Stomach smooth muscle (tissue), 2 donors: ENCODE measurements around the gene ITCH.
"Not testable (repeated sequence)": the region's sequence is repeated elsewhere in the genome, so short reads cannot be mapped to it uniquely, and the experiment has no call there.

Experiments used
- H3K27ac ChIP-seq: one replicate; pipeline ENCODE4 v1.7.0; 2013; ENCODE audit warnings: mild to moderate bottlenecking, low read length, inconsistent platforms
- H3K27me3 ChIP-seq, 2 donors: one replicate each; pipeline ENCODE4 v1.7.0; 2013; ENCODE audit warnings: low read length in 2 of 2; ENCODE audit not compliant: insufficient read depth in 2 of 2, control insufficient read depth in 1 of 2
- H3K36me3 ChIP-seq, 2 donors: one replicate each; pipeline ENCODE4 v1.7.0; 2013; ENCODE audit warnings: low read length in 2 of 2; ENCODE audit not compliant: control insufficient read depth in 2 of 2, insufficient read depth in 2 of 2
- H3K4me1 ChIP-seq: one replicate; pipeline ENCODE4 v1.7.0; 2013; ENCODE audit warnings: low read length; ENCODE audit not compliant: control insufficient read depth, insufficient read depth
- H3K4me3 ChIP-seq, 2 donors: one replicate each; pipeline ENCODE4 v1.7.0; 2013; ENCODE audit warnings: low read length in 2 of 2
- H3K9ac ChIP-seq, 2 donors: one replicate each; pipeline ENCODE4 v1.7.0; 2013; ENCODE audit warnings: low read length in 2 of 2, mild to moderate bottlenecking in 1 of 2
- H3K9me3 ChIP-seq, 2 donors: one replicate each; pipeline ENCODE4 v1.7.0; 2013; ENCODE audit warnings: low read length in 2 of 2; ENCODE audit not compliant: control insufficient read depth in 2 of 2
- donor health status: healthy.
- donor health status: Pancreatic carcinoma.

Gene ITCH

DNA sequence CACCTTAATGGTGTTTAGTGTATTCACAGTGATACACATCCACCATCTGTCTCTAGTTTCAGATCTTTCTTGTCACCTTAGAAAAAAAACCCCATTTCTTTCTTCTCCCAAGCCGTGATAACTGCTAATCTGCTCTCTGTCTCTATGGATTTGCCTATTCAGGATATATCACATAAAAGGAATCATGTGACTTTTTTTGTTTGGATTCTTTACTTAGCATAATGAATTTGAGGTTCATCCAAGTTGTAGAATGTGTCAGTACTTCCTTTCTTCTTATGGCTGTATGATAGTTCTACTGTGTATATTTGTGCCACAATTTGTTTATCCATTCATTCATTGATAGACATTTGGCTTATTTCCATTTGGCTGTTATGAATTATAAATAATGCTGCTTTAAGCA, 57.1 kb downstream of the ITCH start:
- Histone ChIP-seq H3K36me3 (peaks cover 11 to 17% of the 10 kb centered on the region in 2 donors), H3K4me1 (no peaks in the 10 kb centered on the region), H3K9ac (no peak overlapping the region), H3K27me3 (no peaks in the 10 kb centered on the region), H3K9me3 (no peaks in the 10 kb centered on the region), H3K4me3 (no peak overlapping the region), H3K27ac (no peak overlapping the region)

DNA sequence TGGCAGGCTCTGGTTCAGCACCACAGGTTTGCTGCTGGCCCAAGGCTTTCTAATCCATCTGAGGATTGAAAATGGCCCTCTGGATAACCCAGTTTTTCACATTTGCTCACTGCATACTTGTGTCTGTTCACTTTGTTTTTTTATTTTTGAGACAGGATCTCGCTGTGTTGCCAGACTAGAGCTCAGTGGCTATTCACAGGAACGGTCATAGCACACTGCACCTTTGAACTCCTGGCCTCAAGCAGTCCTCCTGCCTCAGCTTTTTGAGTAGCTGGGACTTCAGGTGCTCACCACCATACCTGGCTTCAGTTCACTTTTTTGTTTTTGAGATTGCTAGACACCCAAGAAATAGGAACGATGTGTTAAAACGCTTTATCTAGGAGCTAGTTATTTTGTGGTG, 57.9 kb downstream of the ITCH start:
- Histone ChIP-seq H3K27ac (no peak overlapping the region), H3K36me3 (peaks cover 15 to 21% of the 10 kb centered on the region in 2 donors), H3K27me3 (no peaks in the 10 kb centered on the region), H3K4me3 (no peak overlapping the region), H3K9ac (no peak overlapping the region), H3K9me3 (no peaks in the 10 kb centered on the region), H3K4me1 (no peaks in the 10 kb centered on the region)

DNA sequence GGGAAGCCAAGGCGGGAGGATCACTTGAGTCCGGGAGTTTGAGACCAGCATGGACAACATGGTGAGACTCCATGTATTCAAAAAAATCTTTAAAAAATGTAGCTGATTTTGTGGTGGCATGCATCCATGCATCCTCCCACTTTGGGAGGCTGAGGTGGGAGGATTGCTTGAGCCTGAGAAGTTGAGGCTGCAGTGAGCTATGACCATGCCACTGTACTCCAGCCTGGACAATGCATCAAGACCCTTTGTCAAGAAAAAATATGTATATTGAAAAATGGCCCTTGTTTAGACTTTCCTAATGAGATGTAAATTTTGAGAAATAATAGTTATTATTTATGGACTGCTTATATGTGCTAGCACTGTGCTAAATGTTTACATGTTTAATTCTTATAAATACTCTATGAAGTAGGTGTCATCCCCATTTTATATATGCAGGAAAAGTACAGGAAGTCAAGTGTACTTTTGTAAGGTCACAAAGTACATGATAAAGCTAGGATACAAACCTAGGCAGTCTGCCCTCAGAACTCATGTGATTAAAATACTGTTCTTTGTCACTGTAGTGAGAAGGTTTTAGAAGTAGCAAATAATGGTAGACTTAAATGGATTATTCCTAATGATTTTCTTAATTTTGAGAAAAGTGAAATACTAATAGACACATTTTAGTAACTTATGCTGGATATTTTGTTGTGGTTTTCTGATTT, 58.8 kb downstream of the ITCH start:
- H3K4me1 ChIP-seq = no peaks in the 10 kb centered on the region
- no peak overlapping the region for H3K4me3 ChIP-seq
- no peak overlapping the region for H3K9ac ChIP-seq
- peaks cover 19 to 26% of the 10 kb centered on the region in 2 donors for H3K36me3 ChIP-seq
- no peaks in the 10 kb centered on the region for H3K27me3 ChIP-seq
- H3K9me3 ChIP-seq = no peaks in the 10 kb centered on the region
- H3K27ac ChIP-seq = no peak overlapping the region

DNA sequence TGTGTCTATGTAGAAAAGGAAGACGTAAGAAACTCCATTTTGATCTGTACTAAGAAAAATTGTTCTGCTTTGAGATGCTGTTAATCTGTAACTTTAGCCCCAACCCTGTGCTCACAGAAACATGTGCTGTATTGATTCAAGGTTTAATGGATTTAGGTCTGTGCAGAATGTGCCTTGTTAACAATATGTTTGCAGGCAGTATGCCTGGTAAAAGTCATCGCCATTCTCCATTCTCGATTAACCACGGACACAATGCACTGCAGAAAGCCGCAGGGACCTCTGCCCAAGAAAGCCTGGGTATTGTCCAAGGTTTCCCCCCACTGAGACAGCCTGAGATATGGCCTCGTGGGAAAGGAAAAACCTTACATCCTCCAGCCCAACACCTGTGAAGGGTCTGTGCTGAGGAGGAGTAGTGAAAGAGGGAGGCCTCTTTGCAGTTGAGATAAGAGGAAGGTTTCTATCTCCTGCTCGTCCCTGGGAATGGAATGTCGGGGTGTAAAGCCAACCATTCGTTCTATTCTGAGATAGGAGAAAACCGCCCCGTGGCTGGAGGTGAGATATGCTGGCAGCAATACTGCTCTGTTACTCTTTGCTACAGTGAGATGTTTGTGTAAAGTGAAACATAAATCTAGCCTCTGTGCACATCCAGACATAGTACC, 62.1 kb downstream of the ITCH start:
- not testable (repeated sequence) for H3K27ac ChIP-seq, H3K4me3 ChIP-seq, H3K9ac ChIP-seq, H3K27me3 ChIP-seq, H3K4me1 ChIP-seq, H3K9me3 ChIP-seq
- peaks cover 17 to 21% of the 10 kb centered on the region in 2 donors for H3K36me3 ChIP-seq

DNA sequence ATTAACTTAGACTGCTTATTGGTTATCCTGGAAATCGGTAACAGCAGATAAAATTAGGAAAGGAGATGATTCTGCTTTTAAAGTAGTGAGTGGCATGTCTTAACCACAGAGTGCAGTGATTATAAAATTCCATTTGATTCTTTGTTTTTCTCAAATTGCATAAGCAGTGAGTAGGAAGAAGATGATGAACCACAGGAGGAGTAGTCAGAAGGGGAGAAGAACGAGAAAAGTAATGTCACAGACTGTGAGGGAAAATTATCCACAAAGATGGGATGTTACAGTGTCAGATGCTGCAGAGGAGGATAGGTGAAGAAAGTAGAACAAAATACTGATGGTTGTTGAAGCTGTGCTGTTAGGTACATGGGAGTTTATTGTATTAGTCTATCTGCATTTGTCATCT, 63.0 kb downstream of the ITCH start:
- H3K27me3 ChIP-seq = no peaks in the 10 kb centered on the region
- no peaks in the 10 kb centered on the region for H3K9me3 ChIP-seq
- no peaks in the 10 kb centered on the region for H3K4me1 ChIP-seq
- H3K36me3 ChIP-seq = peaks cover 16 to 20% of the 10 kb centered on the region in 2 donors
- H3K4me3 ChIP-seq = no peak overlapping the region
- H3K9ac ChIP-seq = no peak overlapping the region
- H3K27ac ChIP-seq = no peak overlapping the region

DNA sequence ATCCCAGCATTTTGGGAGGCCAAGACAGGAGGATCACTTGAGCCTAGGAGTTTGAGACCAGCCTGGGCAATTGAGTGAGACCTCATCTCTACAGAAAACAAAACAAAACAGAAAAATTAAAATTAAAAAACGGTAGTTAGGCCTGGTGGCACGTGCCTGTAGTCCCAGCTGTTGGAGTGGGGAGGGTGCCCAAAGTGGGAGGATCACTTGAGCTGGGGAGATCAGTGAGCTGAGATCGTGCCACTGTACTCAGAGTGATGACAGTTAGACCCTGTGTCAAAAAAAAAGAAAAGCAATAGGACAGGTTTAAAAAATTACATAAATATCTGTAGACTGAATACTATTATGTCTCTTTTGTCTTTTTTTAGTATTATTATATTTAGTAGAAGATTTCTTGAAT, 64.3 kb downstream of the ITCH start:
- H3K9ac ChIP-seq = no peak overlapping the region
- peaks cover 12 to 15% of the 10 kb centered on the region in 2 donors for H3K36me3 ChIP-seq
- H3K27ac ChIP-seq = no peak overlapping the region
- no peaks in the 10 kb centered on the region for H3K4me1 ChIP-seq
- H3K27me3 ChIP-seq = no peaks in the 10 kb centered on the region
- H3K4me3 ChIP-seq = no peak overlapping the region
- H3K9me3 ChIP-seq = no peaks in the 10 kb centered on the region

DNA sequence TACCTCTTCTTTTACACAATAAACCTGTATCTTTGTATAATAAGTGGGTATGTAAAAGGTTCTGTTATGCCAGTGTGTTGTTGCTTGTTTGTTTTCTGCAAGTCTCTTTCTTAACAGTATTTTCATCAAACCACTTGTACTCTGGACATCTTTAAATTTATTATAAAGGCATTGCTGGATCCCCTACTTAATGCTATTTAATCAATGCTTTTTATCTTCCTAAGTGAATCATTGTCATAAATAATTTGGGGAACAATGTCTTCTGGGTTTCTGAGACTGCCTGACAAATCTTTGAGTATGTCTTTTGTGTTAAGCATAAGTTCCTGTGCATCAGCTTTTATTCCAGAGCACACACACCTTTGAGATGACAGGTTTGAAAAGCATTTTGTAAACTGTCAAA, 64.7 kb downstream of the ITCH start:
- Histone ChIP-seq H3K4me3 (no peak overlapping the region), H3K27me3 (no peaks in the 10 kb centered on the region), H3K9ac (no peak overlapping the region), H3K9me3 (no peaks in the 10 kb centered on the region), H3K27ac (no peak overlapping the region), H3K4me1 (no peaks in the 10 kb centered on the region), H3K36me3 (peaks cover 12 to 15% of the 10 kb centered on the region in 2 donors)

DNA sequence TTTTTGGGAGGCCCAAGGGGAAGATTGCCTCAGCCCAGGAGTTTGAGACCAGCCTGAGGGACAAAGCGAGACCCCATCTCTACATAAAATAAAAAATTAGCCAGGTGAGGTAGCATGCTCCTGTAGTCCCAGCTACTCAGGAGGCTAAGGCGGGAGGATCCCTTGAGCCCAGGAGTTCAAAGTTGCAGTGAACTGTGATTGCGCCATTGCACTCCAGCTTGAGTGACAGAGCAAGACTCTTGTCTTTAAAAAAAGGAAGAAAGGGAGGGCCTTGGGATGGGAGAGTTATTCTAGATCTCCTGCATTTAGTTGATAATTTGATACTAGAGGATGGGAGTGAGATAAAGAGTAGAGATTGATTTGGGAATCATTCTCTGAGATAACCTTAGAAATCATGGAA, 68.1 kb downstream of the ITCH start:
- no peaks in the 10 kb centered on the region for H3K27me3 ChIP-seq
- no peak overlapping the region for H3K4me3 ChIP-seq
- H3K9ac ChIP-seq = no peak overlapping the region
- peaks cover 3 to 5% of the 10 kb centered on the region in 2 donors for H3K36me3 ChIP-seq
- no peaks in the 10 kb centered on the region for H3K4me1 ChIP-seq
- H3K27ac ChIP-seq = no peak overlapping the region
- H3K9me3 ChIP-seq = no peaks in the 10 kb centered on the region

DNA sequence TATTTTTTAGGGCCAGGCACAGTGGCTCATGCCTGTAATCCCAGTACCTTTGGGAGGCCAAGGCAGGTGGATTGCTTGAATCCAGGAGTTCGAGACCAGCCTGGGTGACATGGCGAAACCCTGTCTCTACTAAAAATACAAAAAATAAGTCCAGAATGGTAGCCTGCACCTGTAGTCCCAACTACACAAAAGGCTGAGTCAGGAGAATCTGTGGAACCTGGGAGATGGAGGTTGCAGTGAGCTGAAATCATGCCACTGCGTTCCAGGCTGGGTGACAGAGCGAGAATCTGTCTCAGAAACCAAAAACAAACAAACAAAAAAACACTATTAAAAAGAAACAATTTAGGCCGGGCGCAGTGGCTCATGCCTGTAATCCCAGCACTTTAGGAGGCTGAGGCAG, 69.6 kb downstream of the ITCH start:
- not testable (repeated sequence) for H3K9me3 ChIP-seq, H3K4me3 ChIP-seq, H3K27me3 ChIP-seq, H3K9ac ChIP-seq, H3K4me1 ChIP-seq, H3K36me3 ChIP-seq, H3K27ac ChIP-seq

DNA sequence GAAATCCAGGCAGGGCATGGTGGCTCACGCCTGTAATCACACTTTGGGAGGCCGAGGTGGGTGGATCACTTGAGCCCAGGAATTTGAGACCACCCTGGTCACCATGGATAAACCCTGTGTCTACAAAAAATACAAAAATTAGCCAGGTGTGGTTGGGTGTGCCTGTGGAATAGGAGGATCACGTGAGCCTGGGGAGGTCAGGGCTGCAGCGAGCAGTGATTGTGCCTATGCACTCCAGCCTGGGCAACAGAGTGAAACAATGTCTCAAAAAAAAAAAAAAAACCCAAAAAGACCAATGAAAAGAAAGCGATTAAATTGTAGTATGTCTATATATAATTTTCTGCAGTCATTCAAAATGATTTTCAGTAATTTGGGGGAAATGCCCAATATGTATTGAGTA, 70.3 kb downstream of the ITCH start:
- Histone ChIP-seq H3K9me3 (no peaks in the 10 kb centered on the region), H3K9ac (no peak overlapping the region), H3K4me3 (no peak overlapping the region), H3K27ac (no peak overlapping the region), H3K4me1 (no peaks in the 10 kb centered on the region), H3K27me3 (no peaks in the 10 kb centered on the region), H3K36me3 (peaks cover 1 to 5% of the 10 kb centered on the region in 2 donors)

DNA sequence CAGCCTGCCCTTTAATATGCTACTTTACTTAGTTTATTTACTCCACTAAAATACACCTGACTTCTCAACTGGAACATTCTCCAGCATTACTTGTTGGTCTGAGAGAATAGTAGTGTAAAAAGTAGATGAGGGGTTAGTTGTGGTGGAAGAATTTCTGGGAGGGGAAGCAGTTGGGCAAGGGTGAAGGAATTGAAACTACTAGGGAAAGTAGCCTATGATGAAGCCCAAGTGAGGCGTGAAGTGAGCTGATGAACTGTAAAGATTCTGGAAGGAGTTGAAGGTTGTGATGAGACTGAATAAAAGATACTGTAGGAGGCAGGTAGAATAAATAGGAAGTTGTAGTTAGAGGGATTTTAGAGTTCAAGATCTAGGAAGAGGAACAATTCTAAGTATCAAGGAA, 72.5 kb downstream of the ITCH start:
- Histone ChIP-seq H3K9me3 (no peaks in the 10 kb centered on the region), H3K4me1 (no peaks in the 10 kb centered on the region), H3K27me3 (no peaks in the 10 kb centered on the region), H3K4me3 (no peak overlapping the region), H3K36me3 (peaks cover 14 to 15% of the 10 kb centered on the region in 2 donors), H3K9ac (no peak overlapping the region), H3K27ac (no peak overlapping the region)
